Measurements from ENCODE around the gene RBM15B.

Gene RBM15B

DNA sequence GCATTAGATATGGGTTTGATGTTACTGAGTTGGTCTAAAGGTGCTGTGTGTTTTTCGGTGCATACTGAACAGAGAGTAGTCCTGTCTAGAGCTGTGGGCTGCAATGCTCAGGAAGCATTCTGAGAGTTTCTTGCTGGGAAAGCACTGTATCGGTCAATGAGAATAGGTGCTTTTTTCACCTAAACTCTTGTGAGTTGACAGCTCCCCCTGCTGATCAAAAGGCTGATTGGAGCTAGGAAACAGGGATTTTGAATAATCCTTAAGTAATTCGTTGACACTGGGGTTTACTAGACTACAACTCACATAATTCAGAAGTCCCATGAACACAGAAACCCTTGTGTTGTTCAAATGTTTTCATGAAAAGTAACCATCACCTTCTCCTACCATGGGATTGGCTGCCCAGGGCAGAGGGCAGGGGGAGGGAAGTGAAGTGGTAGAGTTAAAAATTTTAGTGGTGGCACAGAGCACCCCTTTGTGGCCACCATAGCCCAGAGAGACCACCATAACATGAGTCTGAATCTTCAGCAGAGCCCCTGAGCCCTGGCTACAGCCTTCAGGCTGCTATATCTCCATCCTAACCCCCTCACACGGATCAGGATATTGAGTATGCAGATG lies 19.0 kb upstream of the RBM15B start:
- TF ChIP-seq POLR2AphosphoS5 (IDR thresholded peaks at IDR 0.05; ENCODE audit: low read depth, low read length) (no peak), SIN3A (IDR thresholded peaks at IDR 0.05; ENCODE audit: borderline replicate concordance, insufficient read depth, low read length) (no peak), TAF1 (IDR thresholded peaks at IDR 0.05; ENCODE audit: borderline replicate concordance, insufficient read depth, low read length) (no peak), FOXP2 (optimal IDR thresholded peaks at IDR 0.05; ENCODE audit: borderline replicate concordance, extremely low read depth, extremely low read length, insufficient read depth) (no peak)
- TF ChIP-seq, protein P1, sequence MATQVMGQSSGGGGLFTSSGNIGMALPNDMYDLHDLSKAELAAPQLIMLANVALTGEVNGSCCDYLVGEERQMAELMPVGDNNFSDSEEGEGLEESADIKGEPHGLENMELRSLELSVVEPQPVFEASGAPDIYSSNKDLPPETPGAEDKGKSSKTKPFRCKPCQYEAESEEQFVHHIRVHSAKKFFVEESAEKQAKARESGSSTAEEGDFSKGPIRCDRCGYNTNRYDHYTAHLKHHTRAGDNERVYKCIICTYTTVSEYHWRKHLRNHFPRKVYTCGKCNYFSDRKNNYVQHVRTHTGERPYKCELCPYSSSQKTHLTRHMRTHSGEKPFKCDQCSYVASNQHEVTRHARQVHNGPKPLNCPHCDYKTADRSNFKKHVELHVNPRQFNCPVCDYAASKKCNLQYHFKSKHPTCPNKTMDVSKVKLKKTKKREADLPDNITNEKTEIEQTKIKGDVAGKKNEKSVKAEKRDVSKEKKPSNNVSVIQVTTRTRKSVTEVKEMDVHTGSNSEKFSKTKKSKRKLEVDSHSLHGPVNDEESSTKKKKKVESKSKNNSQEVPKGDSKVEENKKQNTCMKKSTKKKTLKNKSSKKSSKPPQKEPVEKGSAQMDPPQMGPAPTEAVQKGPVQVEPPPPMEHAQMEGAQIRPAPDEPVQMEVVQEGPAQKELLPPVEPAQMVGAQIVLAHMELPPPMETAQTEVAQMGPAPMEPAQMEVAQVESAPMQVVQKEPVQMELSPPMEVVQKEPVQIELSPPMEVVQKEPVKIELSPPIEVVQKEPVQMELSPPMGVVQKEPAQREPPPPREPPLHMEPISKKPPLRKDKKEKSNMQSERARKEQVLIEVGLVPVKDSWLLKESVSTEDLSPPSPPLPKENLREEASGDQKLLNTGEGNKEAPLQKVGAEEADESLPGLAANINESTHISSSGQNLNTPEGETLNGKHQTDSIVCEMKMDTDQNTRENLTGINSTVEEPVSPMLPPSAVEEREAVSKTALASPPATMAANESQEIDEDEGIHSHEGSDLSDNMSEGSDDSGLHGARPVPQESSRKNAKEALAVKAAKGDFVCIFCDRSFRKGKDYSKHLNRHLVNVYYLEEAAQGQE (IDR thresholded peaks at IDR 0.05; ENCODE audit: insufficient read depth in 1 of 2, low read depth in 2 of 2, low read length in 2 of 2), result no peak

DNA sequence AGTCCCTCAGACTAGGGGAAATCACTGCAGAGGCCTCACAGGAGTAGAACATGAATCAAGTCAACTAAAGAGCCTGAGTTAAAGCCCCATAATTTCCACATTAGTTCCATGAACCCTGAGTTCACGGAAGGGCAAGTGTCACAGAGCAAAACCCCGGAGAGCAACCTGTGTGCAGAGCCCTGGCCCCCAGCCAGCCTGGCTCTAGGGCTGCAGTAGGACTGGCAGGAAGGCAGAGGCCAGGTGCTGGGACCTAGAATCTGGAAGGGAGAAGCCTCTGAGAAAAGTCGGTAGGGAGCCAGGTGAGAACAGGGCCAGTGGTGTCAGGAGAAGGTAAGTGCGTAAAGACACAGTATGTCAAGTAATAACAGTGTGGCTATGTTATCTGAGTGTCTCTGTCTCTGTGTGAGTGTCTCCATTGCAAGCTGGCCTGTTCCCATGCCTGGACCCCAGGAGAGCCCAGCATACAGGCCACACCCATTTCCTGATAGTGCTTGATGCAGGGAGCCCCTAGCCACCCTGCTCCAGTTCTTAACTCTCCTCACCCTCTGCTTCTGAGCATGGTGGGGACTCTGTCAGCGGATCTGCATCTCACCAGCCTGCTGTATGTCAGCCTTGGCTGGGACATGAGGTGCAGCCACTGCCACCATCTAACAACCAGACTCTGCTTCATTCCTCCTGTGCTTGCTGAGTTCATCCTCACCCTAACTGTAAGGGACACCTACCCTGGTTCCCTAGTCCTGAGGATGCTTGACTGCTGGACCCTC lies 17.2 kb upstream of the RBM15B start:
- TF ChIP-seq TAF1 (IDR thresholded peaks at IDR 0.05; ENCODE audit: borderline replicate concordance, insufficient read depth, low read length), result no peak
- TF ChIP-seq FOXP2 (optimal IDR thresholded peaks at IDR 0.05; ENCODE audit: borderline replicate concordance, extremely low read depth, extremely low read length, insufficient read depth), result no peak
- TF ChIP-seq, protein P1 (IDR thresholded peaks at IDR 0.05; ENCODE audit: insufficient read depth in 1 of 2, low read depth in 2 of 2, low read length in 2 of 2), result no peak
- no peak for TF ChIP-seq POLR2AphosphoS5 (IDR thresholded peaks at IDR 0.05; ENCODE audit: low read depth, low read length)

DNA sequence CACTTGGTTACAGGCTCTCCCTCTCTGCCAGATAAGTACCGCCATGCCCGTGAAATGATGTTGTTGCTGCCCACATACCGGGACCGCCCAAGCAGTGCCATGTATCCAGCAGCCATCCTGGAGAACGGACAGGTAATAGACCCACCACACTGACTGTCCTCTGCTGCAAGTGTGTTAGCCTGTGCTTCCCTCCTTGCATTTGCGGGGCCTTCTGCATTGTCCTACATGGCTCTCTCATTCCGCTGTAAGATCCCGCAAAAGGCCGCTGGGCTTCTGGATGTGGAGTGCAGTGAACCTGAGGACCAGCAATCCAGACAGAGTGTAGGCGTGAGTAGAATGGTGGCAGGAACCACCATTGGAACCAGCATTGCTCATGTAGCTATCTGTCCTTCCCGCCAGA lies 16.6 kb upstream of the RBM15B start:
- TF ChIP-seq FOXP2 (optimal IDR thresholded peaks at IDR 0.05; ENCODE audit: borderline replicate concordance, extremely low read depth, extremely low read length, insufficient read depth), result no peak
- no peak for TF ChIP-seq POLR2AphosphoS5 (IDR thresholded peaks at IDR 0.05; ENCODE audit: low read depth, low read length)
- TF ChIP-seq SIN3A (IDR thresholded peaks at IDR 0.05; ENCODE audit: borderline replicate concordance, insufficient read depth, low read length), result no peak
- TF ChIP-seq, protein P1 (IDR thresholded peaks at IDR 0.05; ENCODE audit: insufficient read depth in 1 of 2, low read depth in 2 of 2, low read length in 2 of 2), result no peak
- no peak for TF ChIP-seq TAF1 (IDR thresholded peaks at IDR 0.05; ENCODE audit: borderline replicate concordance, insufficient read depth, low read length)

DNA sequence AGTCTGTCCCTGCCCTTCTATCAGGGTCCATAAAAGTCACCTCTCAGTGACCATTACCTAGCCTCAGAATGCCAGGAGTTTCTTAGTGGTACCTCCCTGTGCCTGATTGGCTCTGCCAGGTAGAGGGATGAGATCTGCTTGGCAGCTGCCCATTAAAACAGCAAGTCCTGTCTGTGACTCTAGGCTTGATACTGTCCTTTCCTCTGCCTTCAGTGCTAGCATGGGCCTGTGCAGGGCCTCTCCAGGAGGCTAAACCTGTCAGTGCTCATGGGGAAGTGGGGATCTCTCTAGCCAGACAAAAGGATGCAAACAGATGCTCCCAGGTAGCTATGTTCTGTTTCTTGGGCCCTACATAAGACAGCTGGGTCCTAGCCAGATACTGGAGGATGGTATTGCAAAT lies 15.9 kb upstream of the RBM15B start:
- TF ChIP-seq SIN3A (IDR thresholded peaks at IDR 0.05; ENCODE audit: borderline replicate concordance, insufficient read depth, low read length), result no peak
- no peak for TF ChIP-seq TAF1 (IDR thresholded peaks at IDR 0.05; ENCODE audit: borderline replicate concordance, insufficient read depth, low read length)
- TF ChIP-seq FOXP2 (optimal IDR thresholded peaks at IDR 0.05; ENCODE audit: borderline replicate concordance, extremely low read depth, extremely low read length, insufficient read depth), result no peak
- TF ChIP-seq POLR2AphosphoS5 (IDR thresholded peaks at IDR 0.05; ENCODE audit: low read depth, low read length), result no peak
- TF ChIP-seq, protein P1 (IDR thresholded peaks at IDR 0.05; ENCODE audit: insufficient read depth in 1 of 2, low read depth in 2 of 2, low read length in 2 of 2), result no peak
